Subcutaneous abdominal adipose tissue (tissue), 5 donors: ENCODE measurements around the gene CUL3.
"Not testable (repeated sequence)": the region's sequence is repeated elsewhere in the genome, so short reads cannot be mapped to it uniquely, and the experiment has no call there.

Source experiments
- H3K27ac ChIP-seq: one replicate; pipeline ENCODE4 v1.7.0; 2013; ENCODE audit warnings: low read depth, mild to moderate bottlenecking, inconsistent platforms, low read length, moderate library complexity
- H3K27me3 ChIP-seq, 5 donors: one replicate each; pipeline ENCODE4 v1.7.0; 2013; ENCODE audit warnings: low read length in 5 of 5, inconsistent platforms in 1 of 5; ENCODE audit not compliant: control insufficient read depth in 5 of 5, insufficient read depth in 4 of 5
- H3K36me3 ChIP-seq, 5 donors: one replicate each; pipeline ENCODE4 v1.7.0; 2013; ENCODE audit warnings: low read length in 5 of 5; ENCODE audit not compliant: control insufficient read depth in 5 of 5, insufficient read depth in 5 of 5
- H3K4me1 ChIP-seq, 5 donors: one replicate each; pipeline ENCODE4 v1.7.0; 2013; ENCODE audit warnings: low read length in 5 of 5, mild to moderate bottlenecking in 3 of 5, moderate library complexity in 1 of 5; ENCODE audit not compliant: control insufficient read depth in 5 of 5, insufficient read depth in 5 of 5
- H3K4me3 ChIP-seq, 5 donors: one replicate each; pipeline ENCODE4 v1.7.0; 2013; ENCODE audit warnings: low read length in 5 of 5, low read depth in 1 of 5
- H3K9ac ChIP-seq, 5 donors: one replicate each; pipeline ENCODE4 v1.7.0; 2013; ENCODE audit warnings: low read length in 5 of 5, mild to moderate bottlenecking in 4 of 5, moderate library complexity in 3 of 5
- H3K9me3 ChIP-seq, 5 donors: one replicate each; pipeline ENCODE4 v1.7.0; 2013; ENCODE audit warnings: low read length in 5 of 5; ENCODE audit not compliant: control insufficient read depth in 5 of 5
- donor health status: healthy.
- donor health status: healthy.
- donor health status: healthy.
- donor health status: healthy.
- donor health status: healthy.

CUL3 gene

DNA sequence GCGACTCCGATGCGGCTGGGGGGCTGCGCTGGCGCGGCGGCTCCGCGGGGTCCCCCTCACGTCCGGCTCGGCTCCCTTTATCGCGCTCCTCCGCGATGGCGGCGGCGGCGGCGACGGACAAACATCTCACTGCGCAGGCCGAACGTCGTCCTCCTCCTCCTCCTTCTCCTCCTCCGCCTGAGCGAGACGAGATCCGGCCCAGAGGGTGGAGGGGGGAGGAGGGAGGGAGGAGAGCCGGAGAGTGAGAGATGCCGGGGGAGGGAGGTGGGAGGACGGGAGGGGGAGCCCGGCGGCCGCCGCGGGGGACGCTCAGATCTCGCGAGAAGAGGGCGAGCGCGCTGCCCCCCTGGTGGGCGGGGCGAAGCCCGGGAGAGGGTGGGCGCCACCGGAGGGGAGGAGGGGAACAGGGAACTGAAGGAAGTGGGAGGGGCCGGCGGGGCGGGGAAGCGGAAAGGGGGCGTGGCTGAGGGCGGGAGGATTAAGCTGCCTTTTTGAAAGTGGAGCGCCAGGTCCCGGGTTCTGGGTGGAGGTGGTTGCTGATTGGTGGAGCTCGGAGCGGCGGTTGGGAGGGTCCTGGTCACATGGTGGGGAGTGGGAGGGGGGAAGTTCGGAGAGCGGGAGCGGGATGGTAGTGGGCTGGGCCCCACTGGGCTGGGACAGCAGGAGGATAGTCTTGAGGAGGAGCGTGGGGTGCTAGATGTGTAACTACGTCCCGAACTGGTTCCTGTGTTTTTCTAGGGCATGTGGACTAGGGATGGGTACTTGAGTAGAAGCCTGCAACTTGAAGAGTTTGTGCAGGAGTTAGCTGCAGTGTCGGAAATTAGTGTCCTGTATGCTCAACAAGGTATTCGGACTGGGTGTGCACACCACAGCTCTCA, at the start of gene CUL3:
CUL3 (minus strand) TSS at position 153 of the 878 bp plus-strand sequence. CDS start 354 bp downstream, outside the sequence.
- peak within 1 kb of the TSS; percentile 84 to 94 (median 87) for H3K9ac ChIP-seq
- no peaks in the 10 kb centered on the region for H3K27me3 ChIP-seq
- H3K36me3 ChIP-seq: no peaks in the 10 kb centered on the region
- no peaks in the 10 kb centered on the region for H3K9me3 ChIP-seq
- H3K4me3 ChIP-seq: peak within 1 kb of the TSS; percentile 88 to 99 (median 94)
- peak within 1 kb of the TSS; percentile 74 for H3K27ac ChIP-seq
- H3K4me1 ChIP-seq: peaks cover 2 to 40% (median 29%) of the 10 kb centered on the region in 5 donors

DNA sequence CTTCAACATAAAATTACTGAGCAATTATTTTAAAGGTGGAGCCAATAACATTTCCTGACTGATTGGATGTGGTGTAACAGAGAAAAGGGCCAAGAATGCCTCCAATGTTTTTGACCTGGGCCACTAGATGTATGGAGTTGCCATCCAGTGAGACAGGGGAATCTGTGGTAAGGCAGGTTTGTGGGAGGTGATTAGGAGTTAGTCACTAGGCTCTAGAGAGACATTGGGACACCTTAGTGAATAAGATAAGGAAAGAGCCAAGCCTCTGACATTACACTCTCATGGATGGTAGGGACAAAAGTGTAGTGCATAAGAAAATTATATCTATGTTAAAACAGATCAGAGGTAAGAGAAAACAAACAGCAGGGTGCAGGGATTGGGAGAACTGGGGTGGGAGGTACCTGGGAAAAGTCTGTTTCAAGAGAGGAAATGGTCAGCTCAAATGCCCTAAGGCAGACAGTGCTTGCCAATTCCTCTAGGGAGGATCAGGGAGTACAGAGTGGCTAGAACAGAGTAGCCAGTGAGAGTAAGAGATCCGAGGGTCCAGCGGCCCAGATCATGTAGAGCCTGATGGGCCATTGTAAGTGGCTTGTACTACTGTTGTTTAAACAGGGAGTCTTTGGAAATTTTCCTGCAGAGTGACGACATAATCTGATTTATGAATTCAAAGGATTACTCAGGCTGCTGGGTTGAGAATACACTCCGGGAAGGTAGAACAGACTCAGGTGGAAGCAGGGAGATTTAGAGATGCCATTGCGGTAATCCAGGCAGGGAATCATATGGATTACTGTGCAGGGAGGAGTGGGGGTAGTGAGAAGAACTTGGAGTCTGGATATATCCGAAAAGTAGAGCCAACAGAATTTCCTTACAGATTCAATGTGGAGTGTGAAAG, 45.7 kb upstream of the CUL3 start:
- no peaks in the 10 kb centered on the region for H3K9me3 ChIP-seq
- H3K36me3 ChIP-seq: no peaks in the 10 kb centered on the region
- no peaks in the 10 kb centered on the region for H3K4me1 ChIP-seq
- H3K27ac ChIP-seq: no peak overlapping the region
- H3K9ac ChIP-seq: no peak overlapping the region
- H3K4me3 ChIP-seq: no peak overlapping the region
- no peaks in the 10 kb centered on the region for H3K27me3 ChIP-seq

DNA sequence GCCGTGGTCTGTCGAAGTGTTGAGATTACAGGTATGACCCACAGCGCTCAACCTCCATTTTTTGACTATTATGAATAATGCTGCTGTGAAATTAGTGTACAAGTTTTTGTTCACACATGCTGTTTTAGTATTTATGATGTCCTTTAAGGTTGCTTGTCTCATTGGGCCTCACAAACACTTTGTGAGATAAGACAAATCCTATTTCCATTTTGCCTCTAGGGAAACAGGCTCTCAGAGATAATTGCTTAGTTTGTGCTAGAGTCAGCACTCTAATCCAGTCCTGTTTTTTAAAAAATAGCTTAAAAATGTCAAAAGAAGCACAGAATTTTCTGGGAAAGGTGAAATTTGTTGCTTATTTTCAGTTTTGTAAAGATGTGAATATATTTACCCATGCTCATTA, 43.3 kb upstream of the CUL3 start:
- Histone ChIP-seq H3K4me1 (no peaks in the 10 kb centered on the region), H3K9me3 (no peaks in the 10 kb centered on the region), H3K4me3 (no peak overlapping the region), H3K27me3 (no peaks in the 10 kb centered on the region), H3K27ac (no peak overlapping the region), H3K9ac (no peak overlapping the region), H3K36me3 (no peaks in the 10 kb centered on the region)

DNA sequence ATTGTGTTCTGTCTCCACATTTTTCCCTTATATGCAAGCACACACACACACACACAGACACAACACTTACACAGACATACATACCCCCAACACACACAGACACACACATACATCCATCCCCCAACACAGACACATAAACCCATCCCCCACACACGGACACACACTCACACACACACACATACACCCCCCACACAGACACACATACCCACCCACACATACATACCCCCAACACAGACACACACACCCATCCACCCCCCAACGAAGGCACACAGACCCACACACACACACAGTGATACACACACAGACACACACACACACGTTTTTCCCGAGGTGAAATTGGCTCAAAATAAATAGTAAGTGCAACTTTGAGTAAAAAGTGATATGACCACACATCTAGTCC, 41.6 kb upstream of the CUL3 start:
- H3K9ac ChIP-seq: no peak overlapping the region
- no peak overlapping the region for H3K27ac ChIP-seq
- H3K27me3 ChIP-seq: no peaks in the 10 kb centered on the region
- H3K4me3 ChIP-seq: no peak overlapping the region
- no peaks in the 10 kb centered on the region for H3K36me3 ChIP-seq
- no peaks in the 10 kb centered on the region for H3K4me1 ChIP-seq
- no peaks in the 10 kb centered on the region for H3K9me3 ChIP-seq

DNA sequence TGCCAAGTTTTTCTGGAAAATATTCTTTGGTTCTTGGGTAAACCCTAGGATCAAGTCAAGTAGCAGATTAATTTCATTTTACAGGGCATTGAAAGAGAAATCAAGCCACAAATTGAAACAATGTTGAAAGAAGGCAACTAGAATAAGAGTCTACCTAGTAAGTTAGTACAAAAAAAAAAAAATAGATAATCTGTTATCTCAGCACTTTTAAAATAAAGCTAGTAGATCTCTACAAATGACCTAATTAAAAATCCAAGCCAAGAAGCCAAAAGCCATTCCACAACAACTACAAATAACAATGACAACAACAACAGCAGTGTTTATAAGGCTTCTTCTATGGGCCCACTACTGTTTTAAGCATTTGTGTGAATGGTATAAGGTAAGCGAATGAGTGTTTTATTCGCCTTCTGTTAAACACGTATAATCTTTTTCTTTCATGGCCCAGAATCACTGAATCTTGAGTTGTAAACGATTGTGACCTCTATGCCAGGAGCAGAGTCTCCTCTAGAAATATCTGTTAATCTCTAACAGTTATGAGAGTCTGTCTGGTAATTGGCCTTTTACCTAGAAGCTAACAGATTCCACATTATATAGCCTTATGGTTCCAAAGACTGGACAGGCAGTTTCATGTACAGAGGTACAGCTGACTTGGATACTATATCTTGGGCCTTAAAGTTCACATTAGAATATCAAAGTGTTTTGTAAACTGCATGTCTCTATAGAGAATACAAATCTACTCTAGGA, 28.6 kb upstream of the CUL3 start:
- no peaks in the 10 kb centered on the region for H3K36me3 ChIP-seq
- no peak overlapping the region for H3K4me3 ChIP-seq

DNA sequence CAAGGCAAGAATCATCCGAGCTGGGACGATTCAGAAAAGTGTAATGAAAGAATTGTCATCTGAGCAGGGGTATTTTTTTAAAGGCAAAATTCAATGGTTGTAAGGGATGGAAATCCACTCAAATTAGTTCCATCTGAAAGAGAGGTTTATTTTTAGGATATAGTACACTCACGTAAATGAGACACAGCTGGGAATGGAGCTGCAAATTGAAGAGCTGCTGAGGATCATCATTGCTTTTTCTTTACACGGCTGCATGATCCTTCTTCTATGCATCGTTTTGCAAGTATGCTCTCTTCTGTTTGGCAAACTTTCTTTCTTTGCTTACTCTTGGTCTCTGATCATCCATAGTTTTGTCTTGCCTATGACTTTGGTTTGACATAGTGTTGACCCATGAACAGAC, 27.4 kb upstream of the CUL3 start:
- H3K9me3 ChIP-seq: no peaks in the 10 kb centered on the region
- H3K9ac ChIP-seq: no peak overlapping the region
- no peaks in the 10 kb centered on the region for H3K27me3 ChIP-seq
- H3K4me3 ChIP-seq: no peak overlapping the region
- H3K27ac ChIP-seq: no peak overlapping the region
- no peaks in the 10 kb centered on the region for H3K36me3 ChIP-seq
- no peaks in the 10 kb centered on the region for H3K4me1 ChIP-seq

More for the DNA sequence above, 28.6 kb upstream of the CUL3 start:
- Histone ChIP-seq H3K4me1 (no peaks in the 10 kb centered on the region), H3K9ac (no peak overlapping the region), H3K27me3 (no peaks in the 10 kb centered on the region), H3K27ac (no peak overlapping the region), H3K9me3 (no peaks in the 10 kb centered on the region)

DNA sequence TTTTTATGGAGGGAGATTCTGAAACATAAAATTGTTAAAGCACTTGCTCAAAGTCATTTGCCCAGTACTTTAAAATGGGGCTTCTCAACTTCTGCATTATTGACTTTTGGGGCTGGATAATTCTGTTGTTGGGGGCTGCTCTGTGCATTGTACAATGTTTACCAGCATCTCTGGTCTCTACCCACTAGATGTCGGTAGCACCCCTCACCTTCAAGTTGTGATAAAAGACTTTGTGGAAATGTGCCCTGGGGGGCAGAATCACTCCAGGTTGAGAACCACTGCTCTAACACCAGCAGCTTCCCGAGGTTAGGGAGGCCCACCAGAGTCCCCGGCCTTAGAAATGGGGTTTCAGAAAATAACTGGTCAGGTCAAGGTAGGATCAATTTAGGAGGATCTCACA, 26.8 kb upstream of the CUL3 start:
- no peak overlapping the region for H3K9ac ChIP-seq
- no peak overlapping the region for H3K4me3 ChIP-seq

DNA sequence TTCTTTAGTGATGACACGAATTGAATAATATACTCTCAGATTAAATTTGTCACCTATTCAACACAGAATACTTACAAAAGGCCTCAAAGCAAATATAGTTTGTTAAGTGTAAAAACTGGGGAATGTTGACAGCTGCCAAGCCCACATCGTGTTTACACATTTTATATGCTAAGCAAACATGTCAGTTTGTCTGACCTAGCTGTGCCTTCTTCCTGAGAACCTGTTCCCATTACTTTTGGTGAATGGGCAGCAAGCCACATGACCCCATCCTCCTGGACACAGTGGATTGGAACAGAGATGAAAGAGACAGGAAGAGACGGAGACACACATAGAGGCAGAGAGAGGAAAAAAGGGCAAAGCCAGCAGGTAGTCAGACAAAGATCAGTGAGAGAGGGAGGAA, 22.9 kb upstream of the CUL3 start:
- Histone ChIP-seq H3K27me3 (no peaks in the 10 kb centered on the region), H3K9ac (no peak overlapping the region), H3K27ac (no peak overlapping the region), H3K9me3 (no peaks in the 10 kb centered on the region), H3K36me3 (no peaks in the 10 kb centered on the region), H3K4me3 (no peak overlapping the region), H3K4me1 (no peaks in the 10 kb centered on the region)

More for the DNA sequence above, 26.8 kb upstream of the CUL3 start:
- Histone ChIP-seq H3K4me1 (no peaks in the 10 kb centered on the region), H3K27ac (no peak overlapping the region), H3K9me3 (no peaks in the 10 kb centered on the region), H3K36me3 (no peaks in the 10 kb centered on the region), H3K27me3 (no peaks in the 10 kb centered on the region)

DNA sequence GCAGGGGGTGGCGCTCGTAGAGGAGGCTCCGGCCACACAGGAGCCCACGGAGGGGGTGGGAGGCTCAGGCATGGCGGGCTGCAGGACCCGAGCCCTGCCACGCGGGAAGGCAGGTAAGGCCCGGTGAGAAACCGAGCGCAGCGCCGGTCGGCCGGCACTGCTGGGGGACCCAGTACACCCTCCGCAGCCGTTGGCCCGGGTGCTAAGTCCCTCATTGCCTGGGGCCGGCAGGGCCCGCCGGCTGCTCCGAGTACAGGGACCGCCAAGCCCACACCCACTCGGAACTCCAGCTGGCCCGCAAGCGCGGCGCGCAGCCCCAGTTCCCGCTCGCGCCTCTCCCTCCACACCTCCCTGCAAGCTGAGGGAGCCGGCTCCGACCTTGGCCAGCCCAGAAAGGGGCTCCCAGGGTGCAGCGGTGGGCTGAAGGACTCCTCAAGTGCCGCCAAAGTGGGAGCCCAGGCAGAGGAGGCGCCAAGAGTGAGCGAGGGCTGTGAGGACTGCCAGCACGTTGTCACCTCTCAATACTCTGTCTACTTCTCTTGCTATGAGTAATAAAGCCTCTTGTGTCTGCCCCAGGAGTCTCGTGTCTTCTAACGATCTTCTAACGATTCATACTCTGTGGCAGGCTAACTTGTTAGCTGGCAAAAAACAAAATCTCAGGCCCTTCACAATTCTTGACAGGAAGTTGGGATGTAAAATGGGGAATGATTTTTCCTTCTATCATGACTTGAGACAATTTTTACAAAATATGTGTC, 18.8 kb upstream of the CUL3 start:
- not testable (repeated sequence) for H3K27ac ChIP-seq, H3K9ac ChIP-seq, H3K9me3 ChIP-seq, H3K4me1 ChIP-seq, H3K36me3 ChIP-seq, H3K27me3 ChIP-seq, H3K4me3 ChIP-seq
